GM23338 (cell line): ENCODE measurements around the gene LSM2.

Experiments
- TF ChIP-seq, protein P1 (sequence below): IDR thresholded peaks from one replicate; pipeline ENCODE4 v1.6.1; 2018; ENCODE audit warnings: antibody characterized with exemption; ENCODE audit not compliant: unreplicated experiment
- TF ChIP-seq, protein P2 (sequence below), 2 experiments: fragments of 200-600 bp in 1 of 2; sonication (generic) in 1 of 2; conservative IDR thresholded peaks; 2 replicates each; pipeline versions ENCODE4 v1.5.1 to v1.6.1; 2016 to 2017; ENCODE audit warnings: antibody characterized with exemption in 2 of 2, low read depth in 2 of 2, mild to moderate bottlenecking in 2 of 2, moderate library complexity in 1 of 2

DNA sequence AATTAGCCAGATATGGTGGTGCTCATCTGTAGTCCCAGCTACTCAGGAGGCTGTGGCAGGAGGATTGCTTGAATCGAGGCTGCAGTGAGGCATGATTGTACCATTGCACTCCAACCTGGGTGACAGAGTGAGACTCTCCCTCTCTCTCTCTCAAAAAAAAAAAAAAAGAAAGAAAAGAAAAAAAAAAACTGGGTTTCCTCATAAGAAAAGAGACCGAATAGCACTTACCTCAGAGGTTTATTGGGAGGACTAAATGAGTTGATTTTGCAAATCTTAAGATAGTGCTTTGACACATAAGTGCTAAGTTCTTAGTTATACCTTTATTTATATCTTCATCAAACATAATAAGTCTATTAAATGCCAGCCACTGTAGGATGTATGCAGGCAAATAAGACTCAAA, 35.9 kb downstream of the LSM2 start:
- TF ChIP-seq, protein P1, sequence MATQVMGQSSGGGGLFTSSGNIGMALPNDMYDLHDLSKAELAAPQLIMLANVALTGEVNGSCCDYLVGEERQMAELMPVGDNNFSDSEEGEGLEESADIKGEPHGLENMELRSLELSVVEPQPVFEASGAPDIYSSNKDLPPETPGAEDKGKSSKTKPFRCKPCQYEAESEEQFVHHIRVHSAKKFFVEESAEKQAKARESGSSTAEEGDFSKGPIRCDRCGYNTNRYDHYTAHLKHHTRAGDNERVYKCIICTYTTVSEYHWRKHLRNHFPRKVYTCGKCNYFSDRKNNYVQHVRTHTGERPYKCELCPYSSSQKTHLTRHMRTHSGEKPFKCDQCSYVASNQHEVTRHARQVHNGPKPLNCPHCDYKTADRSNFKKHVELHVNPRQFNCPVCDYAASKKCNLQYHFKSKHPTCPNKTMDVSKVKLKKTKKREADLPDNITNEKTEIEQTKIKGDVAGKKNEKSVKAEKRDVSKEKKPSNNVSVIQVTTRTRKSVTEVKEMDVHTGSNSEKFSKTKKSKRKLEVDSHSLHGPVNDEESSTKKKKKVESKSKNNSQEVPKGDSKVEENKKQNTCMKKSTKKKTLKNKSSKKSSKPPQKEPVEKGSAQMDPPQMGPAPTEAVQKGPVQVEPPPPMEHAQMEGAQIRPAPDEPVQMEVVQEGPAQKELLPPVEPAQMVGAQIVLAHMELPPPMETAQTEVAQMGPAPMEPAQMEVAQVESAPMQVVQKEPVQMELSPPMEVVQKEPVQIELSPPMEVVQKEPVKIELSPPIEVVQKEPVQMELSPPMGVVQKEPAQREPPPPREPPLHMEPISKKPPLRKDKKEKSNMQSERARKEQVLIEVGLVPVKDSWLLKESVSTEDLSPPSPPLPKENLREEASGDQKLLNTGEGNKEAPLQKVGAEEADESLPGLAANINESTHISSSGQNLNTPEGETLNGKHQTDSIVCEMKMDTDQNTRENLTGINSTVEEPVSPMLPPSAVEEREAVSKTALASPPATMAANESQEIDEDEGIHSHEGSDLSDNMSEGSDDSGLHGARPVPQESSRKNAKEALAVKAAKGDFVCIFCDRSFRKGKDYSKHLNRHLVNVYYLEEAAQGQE, result no peak
- TF ChIP-seq, protein P2, sequence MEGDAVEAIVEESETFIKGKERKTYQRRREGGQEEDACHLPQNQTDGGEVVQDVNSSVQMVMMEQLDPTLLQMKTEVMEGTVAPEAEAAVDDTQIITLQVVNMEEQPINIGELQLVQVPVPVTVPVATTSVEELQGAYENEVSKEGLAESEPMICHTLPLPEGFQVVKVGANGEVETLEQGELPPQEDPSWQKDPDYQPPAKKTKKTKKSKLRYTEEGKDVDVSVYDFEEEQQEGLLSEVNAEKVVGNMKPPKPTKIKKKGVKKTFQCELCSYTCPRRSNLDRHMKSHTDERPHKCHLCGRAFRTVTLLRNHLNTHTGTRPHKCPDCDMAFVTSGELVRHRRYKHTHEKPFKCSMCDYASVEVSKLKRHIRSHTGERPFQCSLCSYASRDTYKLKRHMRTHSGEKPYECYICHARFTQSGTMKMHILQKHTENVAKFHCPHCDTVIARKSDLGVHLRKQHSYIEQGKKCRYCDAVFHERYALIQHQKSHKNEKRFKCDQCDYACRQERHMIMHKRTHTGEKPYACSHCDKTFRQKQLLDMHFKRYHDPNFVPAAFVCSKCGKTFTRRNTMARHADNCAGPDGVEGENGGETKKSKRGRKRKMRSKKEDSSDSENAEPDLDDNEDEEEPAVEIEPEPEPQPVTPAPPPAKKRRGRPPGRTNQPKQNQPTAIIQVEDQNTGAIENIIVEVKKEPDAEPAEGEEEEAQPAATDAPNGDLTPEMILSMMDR (conservative IDR thresholded peaks at IDR 0.05; ENCODE audit: low read depth in 2 of 2), result no peak
